ENCODE data around the gene SLX9. TPM values are rescaled to one million over a fixed set of nuclear protein-coding genes. Genes with fewer than 3 reads are reported as not detected.
"Not testable (repeated sequence)": the region's sequence is repeated elsewhere in the genome, so short reads cannot be mapped to it uniquely, and the experiment has no call there.

SLX9 gene
- polyA plus RNA-seq, 5 donors, result 12.1 to 23.5 (median 13.6) TPM

DNA sequence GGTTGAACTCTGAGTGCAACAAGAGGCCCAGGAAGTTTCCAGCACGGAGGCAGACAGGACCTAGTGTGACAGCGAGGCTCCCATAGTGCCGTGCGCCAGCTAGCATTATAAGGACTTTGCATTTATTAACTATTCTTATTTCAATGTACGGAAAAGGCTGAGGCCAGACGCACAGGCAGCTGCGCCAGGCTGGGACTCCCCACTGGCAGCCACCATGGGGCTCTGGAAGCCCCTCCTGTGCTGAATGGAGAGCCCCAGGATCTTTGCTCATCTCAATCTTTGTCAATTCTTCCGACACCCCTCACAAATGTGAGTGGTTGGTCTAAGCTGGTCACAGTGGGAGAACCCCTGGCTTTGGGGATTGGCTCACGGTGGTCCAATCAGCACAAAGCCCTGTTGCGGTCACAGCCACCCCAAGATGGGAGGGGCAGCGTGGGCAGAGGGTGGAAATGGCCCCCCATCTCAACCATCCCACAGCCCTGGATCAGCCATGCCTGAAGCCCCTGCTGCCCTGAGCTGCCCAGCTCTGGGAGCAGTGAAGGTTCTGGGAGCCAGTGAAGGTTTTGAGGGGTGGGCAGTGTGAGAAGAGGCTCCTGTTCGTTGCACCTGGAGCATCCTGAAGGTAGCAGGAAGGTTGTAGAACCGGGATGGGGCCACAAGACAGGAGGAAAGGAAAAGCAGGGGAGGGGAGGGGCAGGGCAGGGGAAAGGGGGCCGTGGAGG, 75.1 kb downstream of the SLX9 start:
- no peak for DNase-seq

DNA sequence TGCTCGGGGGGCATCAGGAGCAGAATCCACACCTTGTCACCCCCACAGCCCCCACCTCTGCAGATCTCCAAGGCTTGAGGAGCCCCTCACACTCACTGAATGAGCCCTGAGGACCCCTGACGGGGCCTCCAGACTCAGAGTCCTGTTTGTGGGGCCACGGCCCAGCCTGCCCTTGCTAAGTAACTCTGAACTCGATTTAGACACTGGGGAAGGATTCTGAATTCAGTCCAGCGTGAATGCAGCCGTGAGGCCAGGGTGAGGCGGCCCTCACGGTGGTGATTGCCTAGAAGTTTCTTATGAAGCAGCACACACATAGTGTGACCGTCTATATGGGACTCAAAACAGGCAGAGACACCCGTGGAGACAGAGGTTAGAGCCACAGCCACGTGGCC, 75.6 kb downstream of the SLX9 start:
- DNase-seq, result no peak

GRCh38 chr21:45016031-45016405, 76.2 kb downstream of the SLX9 start:
- DNase-seq, result no peak

- no peak for DNase-seq
These were observed 76.7 kb downstream of the SLX9 start for GRCh38 chr21:45016406-45017038.

DNA sequence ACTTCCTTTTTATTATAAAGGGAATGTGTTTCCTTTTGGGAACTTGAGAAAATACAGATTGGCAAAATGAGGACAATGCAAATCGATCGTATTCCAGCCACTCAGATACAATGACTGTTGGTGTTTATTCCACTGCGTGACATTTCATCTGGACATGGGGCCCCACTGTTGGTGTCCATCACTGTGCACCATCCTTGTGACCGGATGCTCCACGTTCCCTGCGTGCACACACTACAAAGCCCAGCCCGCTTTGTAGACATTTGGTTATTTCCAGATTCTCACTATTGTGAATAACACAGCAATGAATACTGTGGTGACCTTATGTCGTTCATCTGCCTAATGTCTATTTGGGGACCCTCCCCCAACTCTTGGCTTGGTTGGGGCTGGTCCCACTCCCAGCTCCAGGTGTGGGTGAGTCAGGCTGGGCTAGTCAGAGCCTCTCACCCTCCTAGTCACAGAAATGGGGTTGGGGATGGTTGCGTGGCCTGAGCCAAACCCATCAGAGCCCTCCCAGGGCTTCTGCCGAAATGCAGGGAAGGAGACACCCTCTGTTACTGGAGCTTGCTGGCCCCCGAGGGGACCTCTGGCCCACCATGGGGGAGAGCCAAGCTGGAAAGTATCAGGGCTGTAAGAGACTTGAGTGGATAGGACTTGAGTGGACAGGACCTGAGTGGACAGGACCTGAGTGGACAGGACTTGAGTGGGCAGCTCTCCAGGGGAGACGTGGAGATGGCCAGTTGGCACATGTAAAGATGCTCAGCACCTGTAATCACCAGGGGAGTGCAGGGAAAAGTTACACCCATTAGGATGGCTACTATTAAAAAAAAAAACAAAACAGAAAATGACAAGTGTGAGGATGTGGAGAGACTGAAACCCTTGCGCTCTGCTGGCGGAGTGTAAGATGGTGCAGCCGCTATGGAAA, 77.5 kb downstream of the SLX9 start:
- no peak for DNase-seq

GRCh38 chr21:45018131-45019075, 78.6 kb downstream of the SLX9 start:
- no peak for DNase-seq

DNA sequence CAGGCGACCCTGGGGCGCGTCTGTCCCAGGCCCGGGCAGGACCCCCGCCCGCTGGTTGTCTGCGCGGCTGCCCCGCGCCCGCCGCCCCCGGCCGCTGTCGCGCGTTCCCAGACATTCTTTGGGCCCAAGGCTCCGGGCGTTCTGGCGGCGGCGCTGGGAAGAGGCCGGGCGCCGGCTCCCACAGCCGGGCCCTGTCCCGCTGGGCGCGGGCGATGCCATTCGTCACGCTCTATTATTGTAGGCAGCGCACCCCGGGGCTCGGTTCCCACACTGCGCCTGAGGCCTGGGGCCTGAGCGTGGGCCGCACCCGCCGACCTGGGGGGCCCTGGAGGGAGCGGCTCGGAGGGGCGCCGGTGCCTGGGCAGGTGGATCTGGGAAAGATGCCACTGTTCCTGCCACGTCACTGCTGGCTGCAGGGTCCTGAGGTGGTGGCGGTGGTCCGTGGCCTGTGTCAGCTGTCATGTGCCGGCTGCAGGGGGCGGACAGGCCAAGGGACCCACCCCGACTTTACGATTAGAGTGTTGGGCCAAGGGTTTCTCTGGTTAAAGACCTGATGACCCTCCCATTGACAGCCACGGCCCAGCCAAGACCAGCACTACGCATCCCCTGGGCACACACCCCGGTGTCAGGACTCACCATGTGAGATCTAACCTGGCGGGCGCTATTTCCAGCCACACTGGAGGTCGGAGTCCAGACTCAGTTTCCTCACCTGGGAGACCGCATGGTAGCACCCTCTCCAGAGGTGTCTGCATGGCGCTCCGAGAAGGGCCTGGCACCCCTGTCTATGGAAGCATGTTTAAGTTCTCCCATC, 79.5 kb downstream of the SLX9 start:
- DNase-seq, result no peak

- no peak for DNase-seq
These were observed 80.2 kb downstream of the SLX9 start for GRCh38 chr21:45019887-45020537.

GRCh38 chr21:45020629-45021427, 81.0 kb downstream of the SLX9 start:
- DNase-seq, result no peak

GRCh38 chr21:45021428-45022347, 81.9 kb downstream of the SLX9 start:
- DNase-seq, result no peak

DNA sequence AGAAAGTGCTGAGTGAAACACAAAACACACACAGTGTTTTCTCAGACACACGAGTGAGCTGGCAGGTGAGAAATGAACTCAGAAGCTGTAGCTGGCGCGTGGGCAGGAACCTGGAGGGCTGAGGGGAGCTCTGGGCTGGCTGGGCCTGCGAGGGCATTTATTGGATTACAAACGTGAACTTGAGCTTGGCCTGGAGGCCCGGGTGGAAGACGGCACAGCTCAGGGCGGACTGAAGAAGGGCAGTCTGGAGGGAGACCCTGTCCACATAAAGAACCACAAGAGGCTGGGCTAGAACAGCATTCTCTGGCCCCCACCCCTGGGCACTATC, 82.5 kb downstream of the SLX9 start:
- DNase-seq, result no peak

DNA sequence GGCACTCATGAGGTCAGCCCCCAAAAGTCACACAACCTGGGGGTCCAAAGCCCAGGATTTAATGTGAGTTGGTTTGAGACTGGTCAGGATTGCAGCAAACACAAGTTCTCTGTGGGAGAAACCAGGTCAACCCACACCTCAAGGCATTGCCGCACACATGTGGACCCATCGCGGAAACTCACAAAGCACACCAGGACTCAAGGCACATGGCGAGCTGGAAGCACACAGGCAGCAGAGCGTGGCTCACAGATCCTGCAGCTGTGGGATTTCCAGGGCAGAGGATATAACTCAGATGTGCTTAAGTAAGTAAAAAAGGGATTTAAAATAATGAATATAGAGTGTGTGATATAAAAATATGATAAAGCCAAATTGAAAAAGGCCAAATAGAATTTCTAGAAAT, 82.9 kb downstream of the SLX9 start:
- no peak for DNase-seq

- DNase-seq, result not testable (repeated sequence)
These were observed 84.7 kb downstream of the SLX9 start for GRCh38 chr21:45024516-45024915.

DNA sequence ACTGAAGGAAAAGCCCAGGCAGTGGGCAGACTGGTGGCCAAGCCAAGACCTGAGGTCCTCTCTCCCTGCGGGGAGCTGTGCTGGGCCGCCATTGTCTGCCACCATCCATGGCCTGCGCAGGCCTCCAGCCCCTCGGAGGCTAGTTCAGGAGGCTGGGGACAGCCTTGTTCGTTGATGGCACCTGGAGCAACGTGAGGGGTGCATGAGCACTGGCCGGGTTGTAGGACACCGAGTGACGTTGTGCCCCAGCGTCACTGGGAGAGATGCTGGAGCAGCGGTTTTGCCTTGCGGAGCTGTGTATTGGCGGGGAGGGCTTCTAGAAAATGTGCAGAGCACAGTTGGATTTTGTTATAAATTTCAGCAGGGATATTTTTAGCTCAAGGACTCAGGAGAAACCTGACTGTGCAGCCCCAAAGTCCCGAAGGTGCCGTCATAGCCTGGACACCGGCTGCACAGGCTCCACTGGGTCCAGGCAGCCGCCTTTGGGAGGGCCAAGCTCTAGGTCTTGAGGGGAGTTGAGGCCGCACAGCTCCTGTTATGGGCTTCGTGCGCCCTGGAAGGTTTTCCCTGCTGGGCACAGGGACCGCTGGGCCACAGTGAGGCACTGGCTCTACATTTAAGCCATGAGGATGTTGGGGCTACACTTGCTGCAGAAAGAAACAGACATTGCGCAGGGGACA, 86.4 kb downstream of the SLX9 start:
- DNase-seq, result no peak

Data from right lung (tissue), 5 donors.